SH-SY5Y (cell line): ENCODE measurements around the gene AHI1.

ENCODE experiments used
- GATA2 ChIP-seq: IDR thresholded peaks from 2 replicates; pipeline ENCODE4 v1.6.1; 2011; ENCODE audit warnings: mild to moderate bottlenecking, low read depth, low read length
- GATA3 ChIP-seq: IDR thresholded peaks from 2 replicates; pipeline ENCODE4 v1.6.1; 2011; ENCODE audit warnings: low read depth, mild to moderate bottlenecking, low read length, moderate library complexity

GRCh38 chr6:135271626-135272025 is 225.9 kb downstream of the AHI1 start:
- TF ChIP-seq GATA3 (no peak), GATA2 (no peak)
